Hepatocyte (in vitro differentiated cells): ENCODE measurements around the gene CFAP69. TPM values are rescaled to one million over a fixed set of nuclear protein-coding genes. Genes with fewer than 3 reads are reported as not detected.

Experiments used
- DNase-seq: peaks from one replicate; pipeline ENCODE4 v3.0.0-alpha.2; 2016; ENCODE audit warnings: low spot score
- H2AFZ ChIP-seq: fragments of 200-600 bp; sonication (generic); 2 replicates; pipeline ENCODE4 v1.6.0; 2016; ENCODE audit warnings: antibody characterized with exemption, mild to moderate bottlenecking
- H3K27ac ChIP-seq: fragments of 200-600 bp; sonication (generic); 2 replicates; pipeline ENCODE4 v1.5.1; 2016; ENCODE audit warnings: mild to moderate bottlenecking
- H3K27me3 ChIP-seq: fragments of 200-600 bp; sonication (generic); 2 replicates; pipeline ENCODE4 v1.6.1; 2016
- H3K36me3 ChIP-seq: fragments of 200-600 bp; sonication (generic); replicated peaks from 2 replicates; pipeline ENCODE4 v1.5.1; 2016; ENCODE audit warnings: low read depth; ENCODE audit not compliant: insufficient read depth
- H3K4me1 ChIP-seq: fragments of 200-600 bp; sonication (generic); 2 replicates; pipeline ENCODE4 v1.5.1; 2016; ENCODE audit warnings: mild to moderate bottlenecking, moderate library complexity; ENCODE audit not compliant: insufficient read depth
- H3K4me2 ChIP-seq: fragments of 200-600 bp; sonication (generic); 2 replicates; pipeline ENCODE4 v1.6.0; 2016
- H3K4me3 ChIP-seq: fragments of 200-600 bp; sonication (generic); 2 replicates; pipeline ENCODE4 v1.5.1; 2016; ENCODE audit warnings: mild to moderate bottlenecking
- H3K79me2 ChIP-seq: fragments of 200-600 bp; sonication (generic); 2 replicates; pipeline ENCODE4 v1.6.0; 2017; ENCODE audit warnings: mild to moderate bottlenecking
- H3K9me2 ChIP-seq: fragments of 200-600 bp; sonication (generic); replicated peaks from 2 replicates; pipeline ENCODE4 v1.6.0; 2017; ENCODE audit warnings: mild to moderate bottlenecking; ENCODE audit not compliant: insufficient read depth
- H3K9me3 ChIP-seq: fragments of 200-600 bp; sonication (generic); 2 replicates; pipeline ENCODE4 v1.5.1; 2016; ENCODE audit warnings: low read depth, mild to moderate bottlenecking
- H4K20me1 ChIP-seq: fragments of 200-600 bp; sonication (generic); 2 replicates; pipeline ENCODE4 v1.6.0; 2016; ENCODE audit warnings: mild to moderate bottlenecking; ENCODE audit not compliant: insufficient read depth, poor library complexity, severe bottlenecking
- EZH2 ChIP-seq: fragments of 200-600 bp; sonication (generic); IDR thresholded peaks from 2 replicates; pipeline ENCODE4 v1.6.1; 2016; ENCODE audit warnings: antibody characterized with exemption, mild to moderate bottlenecking, borderline replicate concordance
- EZH2phosphoT487 ChIP-seq: fragments of 200-600 bp; sonication (generic); IDR thresholded peaks from one replicate; pipeline ENCODE4 v1.6.1; 2018; ENCODE audit warnings: antibody characterized with exemption, mild to moderate bottlenecking, low read depth, moderate library complexity; ENCODE audit not compliant: unreplicated experiment, severe bottlenecking
- WGBS: methylation state at CpG from one replicate; pipeline ENCODE4 v1.1.6; 2016; ENCODE audit warnings: low lambda C conversion rate; ENCODE audit errors: missing lambda C conversion rate; 5-methylcytosine and 5-hydroxymethylcytosine counted together
- polyA plus RNA-seq: library from polyadenylated mRNA; unstranded; fragments of >200 nt; fragmentation: Nextera tagmentation; extraction: Ambion mirVana; gene quantifications from 2 replicates; pipeline ENCODE4 v1.2.1, GENCODE V29; 2016
- total RNA-seq: library from RNA; depleted of rRNA; stranded (reverse); fragments of >200 nt; gene quantifications from 2 replicates; pipeline ENCODE4 v1.2.3, GENCODE V29; 2014
- TF ChIP-seq, protein P1 (sequence below): fragments of 200-600 bp; sonication (generic); IDR thresholded peaks from 2 replicates; pipeline ENCODE4 v1.5.1; 2016; ENCODE audit warnings: antibody characterized with exemption, mild to moderate bottlenecking; ENCODE audit not compliant: poor library complexity

CFAP69 gene
- total and polyA plus RNA-seq, 2 experiments from 2014 or later, result 1.6 to 4.3 TPM

DNA sequence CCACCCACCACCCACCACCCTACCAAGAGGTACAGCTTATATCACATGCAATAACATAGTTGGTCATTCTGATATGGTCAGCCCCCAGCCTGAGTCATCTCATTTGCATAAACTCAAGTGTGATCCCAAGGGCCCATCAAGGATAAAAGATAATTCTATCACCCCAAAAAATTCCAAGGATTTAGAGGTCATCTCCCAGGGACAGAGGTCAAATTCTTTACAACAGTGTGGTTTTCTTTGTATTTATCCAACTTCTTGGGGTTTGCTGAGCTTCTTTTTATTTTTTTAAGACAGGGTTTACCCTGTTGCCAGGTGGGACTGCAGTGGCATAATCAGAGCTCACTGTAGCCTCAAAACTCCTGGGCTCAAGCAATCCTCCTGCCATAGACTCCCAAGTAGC, 92.1 kb downstream of the CFAP69 start:
- H3K27ac ChIP-seq, result no peak overlapping the region
- H3K27me3 ChIP-seq, result no peaks in the 10 kb centered on the region
- no peaks in the 10 kb centered on the region for H3K36me3 ChIP-seq
- H3K9me3 ChIP-seq, result no peaks in the 10 kb centered on the region
- no peaks in the 10 kb centered on the region for H4K20me1 ChIP-seq
- H3K4me1 ChIP-seq, result no peaks in the 10 kb centered on the region
- H3K9me2 ChIP-seq, result no peaks in the 10 kb centered on the region
- TF ChIP-seq EZH2 (no peak), EZH2phosphoT487 (no peak)
- TF ChIP-seq, protein P1, sequence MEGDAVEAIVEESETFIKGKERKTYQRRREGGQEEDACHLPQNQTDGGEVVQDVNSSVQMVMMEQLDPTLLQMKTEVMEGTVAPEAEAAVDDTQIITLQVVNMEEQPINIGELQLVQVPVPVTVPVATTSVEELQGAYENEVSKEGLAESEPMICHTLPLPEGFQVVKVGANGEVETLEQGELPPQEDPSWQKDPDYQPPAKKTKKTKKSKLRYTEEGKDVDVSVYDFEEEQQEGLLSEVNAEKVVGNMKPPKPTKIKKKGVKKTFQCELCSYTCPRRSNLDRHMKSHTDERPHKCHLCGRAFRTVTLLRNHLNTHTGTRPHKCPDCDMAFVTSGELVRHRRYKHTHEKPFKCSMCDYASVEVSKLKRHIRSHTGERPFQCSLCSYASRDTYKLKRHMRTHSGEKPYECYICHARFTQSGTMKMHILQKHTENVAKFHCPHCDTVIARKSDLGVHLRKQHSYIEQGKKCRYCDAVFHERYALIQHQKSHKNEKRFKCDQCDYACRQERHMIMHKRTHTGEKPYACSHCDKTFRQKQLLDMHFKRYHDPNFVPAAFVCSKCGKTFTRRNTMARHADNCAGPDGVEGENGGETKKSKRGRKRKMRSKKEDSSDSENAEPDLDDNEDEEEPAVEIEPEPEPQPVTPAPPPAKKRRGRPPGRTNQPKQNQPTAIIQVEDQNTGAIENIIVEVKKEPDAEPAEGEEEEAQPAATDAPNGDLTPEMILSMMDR, result no peak
- no peak overlapping the region for H3K4me3 ChIP-seq
- no peaks in the 10 kb centered on the region for H3K79me2 ChIP-seq
- H2AFZ ChIP-seq, result no peak overlapping the region
- H3K4me2 ChIP-seq, result no peak overlapping the region
- no peak for DNase-seq

DNA sequence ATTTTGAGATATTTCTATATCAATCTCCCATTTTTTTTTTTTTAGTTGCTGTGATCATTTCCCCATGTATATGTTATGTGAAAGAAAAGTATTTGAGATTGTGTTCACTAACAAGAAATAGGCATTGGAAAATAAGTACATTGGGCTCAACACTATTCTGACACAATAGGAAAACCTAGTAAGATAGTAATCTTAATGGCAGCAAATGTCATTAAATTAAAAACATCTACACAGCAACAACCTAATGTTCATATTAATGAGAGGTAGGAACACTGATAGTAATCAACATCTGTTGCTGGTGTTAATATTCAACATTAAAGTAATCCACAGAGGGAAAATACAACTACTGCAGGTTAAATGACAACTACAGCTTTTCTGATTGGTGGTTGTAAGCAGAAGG, 100.0 kb downstream of the CFAP69 start:
- Histone ChIP-seq H2AFZ (peak overlapping the region; percentile 95), H3K4me2 (peak overlapping the region; percentile 75), H3K36me3 (no peaks in the 10 kb centered on the region), H4K20me1 (no peaks in the 10 kb centered on the region), H3K4me3 (no peak overlapping the region), H3K4me1 (no peaks in the 10 kb centered on the region), H3K9me3 (no peaks in the 10 kb centered on the region), H3K27ac (peak overlapping the region; percentile 84), H3K9me2 (no peaks in the 10 kb centered on the region), H3K79me2 (peaks cover 30% of the 10 kb centered on the region), H3K27me3 (no peaks in the 10 kb centered on the region)
- no peak for DNase-seq
- TF ChIP-seq EZH2 (no peak), EZH2phosphoT487 (no peak)
- TF ChIP-seq, protein P1, result no peak

DNA sequence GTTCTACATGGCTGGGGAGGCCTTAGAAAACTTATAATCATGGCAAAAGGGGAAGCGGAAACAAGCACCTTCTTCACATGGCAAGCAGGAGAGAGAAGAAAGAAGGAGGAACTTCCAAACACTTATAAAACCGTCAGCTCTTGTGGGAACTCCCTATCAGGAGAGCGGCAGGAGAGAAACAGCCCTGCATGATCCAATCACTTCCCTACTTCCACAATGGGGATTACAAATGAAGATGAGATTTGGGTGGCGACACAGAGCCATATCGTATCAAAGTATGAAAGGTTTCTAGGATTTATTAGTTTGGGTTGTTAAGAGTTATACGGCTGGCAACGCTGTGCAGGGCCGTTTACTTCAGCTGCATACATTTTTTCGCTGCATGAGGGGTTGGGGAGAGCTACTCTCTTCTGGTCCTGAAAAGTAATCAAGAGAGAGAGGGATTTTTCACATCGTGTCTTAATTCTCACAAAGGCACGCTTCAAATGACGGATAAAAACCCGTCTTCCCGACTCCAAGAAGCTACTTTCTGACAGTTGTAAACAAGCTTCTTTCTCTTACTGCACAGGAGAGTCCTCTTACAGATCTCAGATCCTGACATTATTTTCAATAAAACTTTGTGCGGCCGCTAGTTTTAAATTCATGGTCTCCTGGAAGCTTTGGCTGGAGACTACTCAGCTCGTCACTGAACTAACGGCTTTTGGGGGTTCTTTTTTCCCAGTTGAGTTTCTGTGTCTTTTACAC, 100.8 kb downstream of the CFAP69 start:
- H3K36me3 ChIP-seq, result no peaks in the 10 kb centered on the region
- peak overlapping the region; percentile 66 for H3K4me3 ChIP-seq
- no peaks in the 10 kb centered on the region for H3K9me3 ChIP-seq
- H3K27ac ChIP-seq, result peak overlapping the region; percentile 84
- DNase-seq, result peak; percentile 41
- no peaks in the 10 kb centered on the region for H3K9me2 ChIP-seq
- no peaks in the 10 kb centered on the region for H3K27me3 ChIP-seq
- no peaks in the 10 kb centered on the region for H3K4me1 ChIP-seq
- no peaks in the 10 kb centered on the region for H4K20me1 ChIP-seq
- H3K79me2 ChIP-seq, result peaks cover 38% of the 10 kb centered on the region
- H3K4me2 ChIP-seq, result peak overlapping the region; percentile 75
- H2AFZ ChIP-seq, result peak overlapping the region; percentile 95
- TF ChIP-seq EZH2phosphoT487 (no peak), EZH2 (no peak)
- TF ChIP-seq, protein P1, result no peak
- WGBS, result 7% methylated on average over 18 of the region's 18 CpGs
